Nephron (organoid): ENCODE data around the gene UNC5C.
A peak's percentile ranks its signal among the peaks of the same experiment; 100 is the strongest.
"Not testable (repeated sequence)": the region's sequence is repeated elsewhere in the genome, so short reads cannot be mapped to it uniquely, and the experiment has no call there.

Experiments used
- H3K27ac Mint-ChIP-seq, 3 experiments: 2 replicates each; pipeline ENCODE4 v1.8.0; 2020; ENCODE audit warnings: mixed read lengths in 3 of 3, mild to moderate bottlenecking in 2 of 3, moderate library complexity in 1 of 3
- H3K27me3 Mint-ChIP-seq: 2 replicates; pipeline ENCODE4 v1.8.0; 2021; ENCODE audit warnings: low read depth, mild to moderate bottlenecking, moderate library complexity, mixed read lengths
- H3K36me3 Mint-ChIP-seq: 2 replicates; pipeline ENCODE4 v1.8.0; 2020; ENCODE audit warnings: low read depth, mixed read lengths
- H3K4me1 Mint-ChIP-seq: 2 replicates; pipeline ENCODE4 v1.8.0; 2020; ENCODE audit warnings: mixed read lengths
- H3K4me3 Mint-ChIP-seq, 3 experiments: 2 replicates each; pipeline ENCODE4 v1.8.0; 2020; ENCODE audit warnings: mild to moderate bottlenecking in 3 of 3, mixed read lengths in 3 of 3, moderate library complexity in 2 of 3
- H3K9me3 Mint-ChIP-seq: 2 replicates; pipeline ENCODE4 v1.8.0; 2020; ENCODE audit warnings: mixed read lengths
- TF ChIP-seq, protein P1 (sequence below), 3 experiments: fragments of 200-600 bp; sonication (generic); IDR thresholded peaks; one replicate each; pipeline ENCODE4 v1.5.0; 2021; ENCODE audit warnings: antibody characterized with exemption in 3 of 3; ENCODE audit not compliant: unreplicated experiment in 3 of 3

UNC5C gene

GRCh38 chr4:95183656-95184408, 364.9 kb downstream of the UNC5C start:
- Mint-ChIP-seq H3K27ac (no peak overlapping the region), H3K4me1 (no peaks in the 10 kb centered on the region)

GRCh38 chr4:95181996-95182306, 366.8 kb downstream of the UNC5C start:
- Mint-ChIP-seq H3K4me3 (no peak overlapping the region), H3K36me3 (peaks cover 60% of the 10 kb centered on the region), H3K27me3 (no peaks in the 10 kb centered on the region), H3K27ac (peak overlapping the region in 1 of 3 experiments; percentile 52), H3K9me3 (peaks cover 13% of the 10 kb centered on the region), H3K4me1 (no peaks in the 10 kb centered on the region)
- TF ChIP-seq, protein P1, sequence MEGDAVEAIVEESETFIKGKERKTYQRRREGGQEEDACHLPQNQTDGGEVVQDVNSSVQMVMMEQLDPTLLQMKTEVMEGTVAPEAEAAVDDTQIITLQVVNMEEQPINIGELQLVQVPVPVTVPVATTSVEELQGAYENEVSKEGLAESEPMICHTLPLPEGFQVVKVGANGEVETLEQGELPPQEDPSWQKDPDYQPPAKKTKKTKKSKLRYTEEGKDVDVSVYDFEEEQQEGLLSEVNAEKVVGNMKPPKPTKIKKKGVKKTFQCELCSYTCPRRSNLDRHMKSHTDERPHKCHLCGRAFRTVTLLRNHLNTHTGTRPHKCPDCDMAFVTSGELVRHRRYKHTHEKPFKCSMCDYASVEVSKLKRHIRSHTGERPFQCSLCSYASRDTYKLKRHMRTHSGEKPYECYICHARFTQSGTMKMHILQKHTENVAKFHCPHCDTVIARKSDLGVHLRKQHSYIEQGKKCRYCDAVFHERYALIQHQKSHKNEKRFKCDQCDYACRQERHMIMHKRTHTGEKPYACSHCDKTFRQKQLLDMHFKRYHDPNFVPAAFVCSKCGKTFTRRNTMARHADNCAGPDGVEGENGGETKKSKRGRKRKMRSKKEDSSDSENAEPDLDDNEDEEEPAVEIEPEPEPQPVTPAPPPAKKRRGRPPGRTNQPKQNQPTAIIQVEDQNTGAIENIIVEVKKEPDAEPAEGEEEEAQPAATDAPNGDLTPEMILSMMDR (IDR thresholded peaks at IDR 0.05; ENCODE audit: unreplicated experiment in 3 of 3): no peak

More at GRCh38 chr4:95183656-95184408, 364.9 kb downstream of the UNC5C start:
- TF ChIP-seq, protein P1 (IDR thresholded peaks at IDR 0.05; ENCODE audit: unreplicated experiment in 3 of 3): no peak
- Mint-ChIP-seq H3K27me3 (no peaks in the 10 kb centered on the region), H3K36me3 (peaks cover 53% of the 10 kb centered on the region), H3K9me3 (no peaks in the 10 kb centered on the region), H3K4me3 (no peak overlapping the region)

DNA sequence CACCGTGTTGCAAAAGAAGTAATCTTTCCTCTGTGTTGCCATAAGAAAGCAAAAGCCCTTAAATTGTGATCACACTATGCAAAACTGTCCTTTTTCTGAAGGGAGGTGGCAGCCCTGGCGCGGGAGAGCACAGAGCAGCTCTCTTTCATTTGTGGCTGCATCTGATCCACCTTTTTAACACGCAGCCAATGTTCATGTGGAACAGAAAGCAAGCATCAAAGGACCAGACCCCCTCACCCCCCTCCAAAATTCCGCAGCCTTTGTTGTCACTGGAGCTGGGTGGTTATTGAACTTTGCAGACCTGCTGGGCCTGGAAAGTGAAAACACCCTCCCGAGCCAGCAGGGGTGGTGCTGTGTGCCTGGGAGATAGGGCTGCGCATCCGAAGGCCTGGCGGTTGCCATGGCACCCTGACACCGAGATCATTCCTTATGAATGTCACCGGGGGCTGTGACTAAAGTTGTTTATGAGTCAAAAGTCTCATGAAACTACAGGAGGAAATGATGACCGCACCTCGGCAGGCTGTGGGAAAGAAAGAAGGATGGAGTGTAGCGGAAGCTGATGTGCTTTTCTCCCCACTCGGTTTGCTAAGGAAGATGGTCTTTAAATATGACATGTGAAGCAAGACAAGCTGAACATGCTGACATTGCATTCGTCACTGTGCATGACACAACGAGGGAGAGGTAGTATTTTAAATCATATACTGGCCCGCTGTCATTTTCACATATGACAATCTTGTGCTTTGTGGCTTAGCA, 367.4 kb downstream of the UNC5C start:
- no peak overlapping the region for H3K4me3 Mint-ChIP-seq
- peaks cover 15% of the 10 kb centered on the region for H3K9me3 Mint-ChIP-seq
- no peaks in the 10 kb centered on the region for H3K27me3 Mint-ChIP-seq
- TF ChIP-seq, protein P1 (IDR thresholded peaks at IDR 0.05; ENCODE audit: unreplicated experiment in 3 of 3): no peak
- H3K36me3 Mint-ChIP-seq: peaks cover 59% of the 10 kb centered on the region
- H3K4me1 Mint-ChIP-seq: no peaks in the 10 kb centered on the region
- H3K27ac Mint-ChIP-seq: peak overlapping the region in 2 of 3 experiments; percentile 15 to 79

DNA sequence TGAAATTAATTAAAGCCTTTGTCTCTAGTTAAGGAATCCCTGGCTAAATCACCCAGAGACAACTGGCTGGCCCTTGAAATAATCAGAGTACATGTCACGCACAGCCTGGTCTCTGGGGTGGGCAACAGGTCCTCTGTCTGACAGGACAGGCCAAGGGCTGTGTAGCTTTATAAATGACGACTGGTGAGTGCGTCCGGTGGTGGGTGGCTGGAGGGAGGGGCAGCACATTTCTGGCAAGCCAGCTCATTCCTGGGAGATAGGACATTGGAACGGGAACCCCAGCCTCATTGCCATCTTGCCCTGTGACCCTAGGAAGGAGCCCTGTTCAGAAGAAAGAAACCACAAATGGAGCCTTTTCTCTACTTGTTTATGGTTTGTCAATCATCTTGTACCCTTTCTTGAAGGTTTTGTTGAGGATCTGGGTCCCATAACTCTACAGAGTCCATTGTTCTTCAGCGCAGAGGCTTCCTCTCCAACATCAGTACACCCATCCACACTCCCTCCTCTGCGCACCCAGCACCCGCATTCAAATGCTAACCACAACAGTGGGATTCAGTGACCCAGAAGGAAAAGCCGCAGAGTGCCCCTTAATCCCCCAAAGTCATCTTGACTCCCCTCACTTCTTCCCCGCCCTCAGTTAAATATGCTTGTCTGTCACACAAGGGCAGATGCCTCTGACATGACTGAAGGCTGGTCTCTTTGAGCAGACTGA, 368.1 kb downstream of the UNC5C start:
- peaks cover 57% of the 10 kb centered on the region for H3K36me3 Mint-ChIP-seq
- no peaks in the 10 kb centered on the region for H3K4me1 Mint-ChIP-seq
- H3K27ac Mint-ChIP-seq: peak overlapping the region in 2 of 3 experiments; percentile 15 to 79
- no peak overlapping the region for H3K4me3 Mint-ChIP-seq
- H3K27me3 Mint-ChIP-seq: no peaks in the 10 kb centered on the region
- H3K9me3 Mint-ChIP-seq: peaks cover 15% of the 10 kb centered on the region
- TF ChIP-seq, protein P1 (IDR thresholded peaks at IDR 0.05; ENCODE audit: unreplicated experiment in 3 of 3): no peak

DNA sequence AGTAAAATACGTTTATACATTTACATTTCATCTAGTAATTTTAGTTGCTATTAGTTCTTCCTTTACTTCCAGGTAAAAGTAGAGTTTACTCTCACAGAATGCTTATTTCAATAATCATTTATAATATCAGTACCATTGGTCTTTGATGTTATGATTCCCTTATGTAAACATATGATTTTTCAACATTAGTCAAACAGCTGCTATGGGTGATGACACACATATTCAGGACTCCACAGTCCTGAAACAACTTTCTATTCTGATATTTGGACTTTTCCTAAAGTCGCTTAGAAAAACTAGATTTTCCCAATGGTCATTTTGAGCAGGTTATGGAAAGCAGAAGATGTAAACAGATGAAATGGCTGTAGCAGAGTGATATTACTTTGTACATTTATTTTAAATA, 369.8 kb downstream of the UNC5C start:
- Mint-ChIP-seq H3K4me3 (no peak overlapping the region), H3K27me3 (no peaks in the 10 kb centered on the region)
- TF ChIP-seq, protein P1 (IDR thresholded peaks at IDR 0.05; ENCODE audit: unreplicated experiment in 3 of 3): no peak

GRCh38 chr4:95171377-95171776, 377.4 kb downstream of the UNC5C start:
- H3K4me1 Mint-ChIP-seq, H3K9me3 Mint-ChIP-seq, H3K4me3 Mint-ChIP-seq, H3K27ac Mint-ChIP-seq, H3K27me3 Mint-ChIP-seq: not testable (repeated sequence)
- H3K36me3 Mint-ChIP-seq: peaks cover 49% of the 10 kb centered on the region

More for the DNA sequence above, 369.8 kb downstream of the UNC5C start:
- Mint-ChIP-seq H3K4me1 (no peaks in the 10 kb centered on the region), H3K9me3 (peaks cover 19% of the 10 kb centered on the region), H3K27ac (no peak overlapping the region), H3K36me3 (peaks cover 59% of the 10 kb centered on the region)
